Amniotic epithelial cell (primary cell): Measurements from ENCODE around the gene GTSE1.

Source experiments
- DNase-seq: peaks from one replicate; pipeline ENCODE4 v3.0.0-alpha.2; 2010; ENCODE audit warnings: low read depth

The GTSE1 gene

DNA sequence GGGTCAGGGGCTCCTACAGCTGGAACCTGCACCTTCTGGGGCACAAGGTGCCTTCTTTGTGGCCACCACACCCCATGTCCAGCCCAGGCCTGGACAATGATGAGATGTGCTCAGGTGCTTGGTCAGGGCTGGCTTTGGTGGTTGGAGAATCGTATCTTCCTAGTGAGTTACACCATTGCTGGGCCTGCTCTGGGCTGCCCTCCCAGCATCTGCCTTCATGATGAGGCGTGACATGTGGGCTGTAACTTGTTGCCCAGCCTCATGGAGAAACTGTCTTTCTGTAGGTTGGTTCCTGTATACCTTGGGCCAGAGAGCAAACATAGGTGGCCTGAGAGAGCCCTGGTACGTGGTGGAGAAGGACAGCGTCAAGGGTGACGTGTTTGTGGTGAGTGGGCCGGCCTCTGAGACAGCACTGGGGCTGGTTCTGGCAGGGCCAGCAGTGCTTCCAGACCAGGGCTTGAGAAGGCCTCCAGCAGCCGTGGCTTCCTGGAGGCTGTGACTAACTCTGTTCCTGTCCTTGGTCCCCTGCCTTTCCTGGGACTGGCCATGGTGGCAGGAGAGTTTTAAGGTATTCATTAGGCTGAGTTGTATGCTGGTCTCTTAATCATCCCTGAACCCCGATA, 56.9 kb downstream of the GTSE1 start:
- DNase-seq: peak; percentile 12

DNA sequence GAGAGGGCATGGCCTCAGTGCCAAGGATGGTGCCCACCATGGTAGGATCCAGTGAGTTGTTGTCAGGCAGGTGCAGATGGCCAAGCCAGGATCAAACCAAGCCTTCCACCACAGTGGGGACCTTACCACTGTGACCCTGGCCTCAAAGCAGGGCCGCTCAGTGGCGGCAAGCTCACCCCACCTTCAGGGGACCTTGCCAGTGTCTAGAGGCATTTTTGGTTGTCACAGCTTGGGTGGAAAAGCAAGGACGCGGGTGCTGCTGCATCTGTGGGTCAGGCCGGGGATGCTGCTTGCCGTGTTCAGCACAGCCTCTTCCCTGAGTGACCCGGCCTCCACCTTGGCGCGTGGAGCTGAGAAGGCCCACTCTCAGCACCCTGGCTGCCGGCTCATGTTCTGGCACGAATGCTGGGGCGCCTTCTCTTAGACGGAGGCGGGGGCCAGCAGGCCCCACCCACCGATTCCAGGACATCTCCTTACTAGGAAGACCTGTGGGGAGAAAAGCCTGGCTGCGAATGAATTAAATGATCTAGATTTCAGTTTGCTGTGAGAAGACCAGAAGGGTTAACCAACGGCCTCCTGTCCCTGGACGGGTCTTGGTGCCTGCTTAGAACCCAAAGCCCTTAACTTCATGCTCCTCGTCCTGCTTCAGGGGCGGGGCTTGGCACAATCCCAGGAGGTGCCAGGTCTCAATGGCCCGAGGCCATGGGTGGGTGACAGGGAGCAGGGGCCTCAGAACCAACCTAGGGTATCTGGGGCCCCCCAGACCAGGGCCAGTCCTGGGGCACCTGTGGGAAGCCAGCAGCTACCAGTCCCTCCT, 57.7 kb downstream of the GTSE1 start:
- no peak for DNase-seq

DNA sequence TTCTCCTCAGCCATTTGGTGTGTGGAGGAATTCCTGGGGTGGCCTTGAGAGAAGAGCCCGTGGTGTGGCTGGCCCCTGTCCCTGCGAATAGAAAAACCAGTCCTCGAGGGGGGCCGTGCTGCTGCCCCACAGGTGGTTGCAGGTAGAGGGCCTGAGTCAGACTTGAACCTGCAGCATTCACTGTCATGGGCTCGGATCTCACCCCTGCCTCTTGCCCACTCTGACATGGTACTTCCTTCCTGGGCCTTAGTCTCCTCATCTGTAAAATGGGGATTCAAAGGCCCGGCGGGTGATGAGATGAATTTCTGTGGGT, 58.3 kb downstream of the GTSE1 start:
- no peak for DNase-seq

DNA sequence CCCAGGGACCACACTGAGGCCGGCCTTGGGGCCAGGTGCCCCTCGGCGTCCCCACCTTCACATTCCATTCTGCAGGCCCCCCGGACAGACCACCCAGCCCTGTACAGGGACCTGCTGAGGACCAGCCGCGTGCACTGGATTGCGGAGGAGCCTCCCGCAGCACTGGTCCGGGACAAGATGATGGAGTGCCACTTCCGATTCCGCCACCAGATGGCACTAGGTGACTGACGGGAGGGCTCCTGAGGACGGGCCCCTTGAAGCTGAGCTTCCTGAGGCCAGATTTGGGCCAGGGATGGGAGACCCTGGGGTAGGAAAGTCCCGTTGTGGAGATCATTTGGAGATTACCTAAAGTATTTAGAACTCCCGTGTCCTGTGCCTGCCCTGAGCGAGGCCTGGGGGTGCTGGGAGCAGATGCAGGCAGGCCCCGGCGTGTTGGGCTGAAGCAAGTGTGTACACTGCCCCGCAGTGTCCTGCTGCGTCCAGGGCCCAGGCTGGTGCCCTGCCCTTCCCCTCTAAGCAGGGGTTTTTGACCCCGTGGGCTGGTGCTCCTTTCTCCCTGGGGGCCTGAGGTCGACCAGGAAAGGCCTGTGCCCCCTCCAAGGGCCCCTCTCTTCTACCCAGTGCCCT, 58.8 kb downstream of the GTSE1 start:
- peak; percentile 31 for DNase-seq

DNA sequence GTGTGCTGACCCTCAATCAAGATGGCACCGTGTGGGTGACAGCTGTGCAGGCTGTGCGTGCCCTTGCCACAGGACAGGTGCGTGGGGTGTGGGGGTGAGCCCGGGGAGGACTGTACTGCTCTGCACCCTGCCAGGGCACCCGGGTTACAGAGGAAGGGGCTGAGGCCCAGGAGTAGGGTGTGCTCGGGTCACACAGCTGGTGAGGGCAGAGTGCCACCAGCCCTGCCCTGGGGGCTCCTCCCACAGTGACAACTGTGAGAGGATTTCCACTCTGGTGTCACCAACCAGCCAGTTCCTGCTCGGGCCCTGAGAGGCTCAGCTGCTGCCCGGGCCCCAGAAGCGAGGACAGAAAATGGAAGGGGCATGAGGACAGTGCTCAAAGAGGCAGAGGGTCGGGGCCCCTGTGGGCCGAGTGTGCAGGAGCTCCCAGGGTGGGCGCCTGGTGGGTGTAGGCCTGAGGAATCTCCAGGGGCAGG, 59.4 kb downstream of the GTSE1 start:
- DNase-seq: no peak

DNA sequence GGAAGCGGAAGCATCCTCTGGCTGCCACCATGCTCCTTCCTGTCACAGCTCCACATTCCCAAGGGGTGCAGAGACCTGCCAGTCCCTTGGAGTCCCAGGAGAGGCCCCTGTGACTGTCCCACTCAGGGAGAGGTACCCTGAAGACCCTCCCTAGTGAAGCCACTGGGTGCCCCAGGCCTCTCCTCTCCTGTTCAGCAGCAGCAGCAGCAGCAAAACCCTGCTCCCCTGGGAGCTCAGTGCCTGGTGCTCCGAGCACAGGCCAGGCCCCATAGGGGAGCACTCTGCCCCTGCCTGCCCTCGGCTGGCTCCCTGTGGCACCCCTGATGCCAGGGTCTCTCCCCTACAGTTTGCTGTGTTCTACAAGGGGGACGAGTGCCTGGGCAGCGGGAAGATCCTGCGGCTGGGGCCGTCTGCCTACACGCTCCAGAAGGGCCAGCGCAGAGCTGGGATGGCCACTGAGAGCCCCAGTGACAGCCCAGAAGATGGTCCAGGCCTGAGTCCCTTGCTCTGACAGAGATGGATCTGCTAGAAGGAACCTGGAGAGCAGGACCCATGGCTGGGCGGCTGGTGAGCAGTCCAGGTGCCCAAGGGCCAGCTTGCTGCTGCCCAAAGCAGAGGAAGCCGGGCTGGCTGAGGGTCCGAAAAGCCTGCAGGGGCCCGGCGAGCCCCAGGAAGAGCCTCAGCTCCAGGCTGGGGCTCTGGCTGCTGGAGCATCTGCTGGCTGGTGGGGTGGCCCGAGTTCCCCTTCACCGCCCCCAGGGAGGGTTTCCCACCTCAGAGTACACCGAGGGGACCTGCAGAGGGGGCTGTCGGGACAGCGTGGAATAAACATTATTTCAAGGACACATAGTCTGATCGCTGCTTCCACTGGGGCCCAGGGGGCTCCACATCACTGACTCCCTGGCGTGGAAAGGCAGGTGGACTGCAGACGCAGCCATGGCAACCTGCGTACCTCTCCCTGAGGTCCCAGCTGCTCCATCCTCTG, 60.1 kb downstream of the GTSE1 start:
- DNase-seq: no peak

DNA sequence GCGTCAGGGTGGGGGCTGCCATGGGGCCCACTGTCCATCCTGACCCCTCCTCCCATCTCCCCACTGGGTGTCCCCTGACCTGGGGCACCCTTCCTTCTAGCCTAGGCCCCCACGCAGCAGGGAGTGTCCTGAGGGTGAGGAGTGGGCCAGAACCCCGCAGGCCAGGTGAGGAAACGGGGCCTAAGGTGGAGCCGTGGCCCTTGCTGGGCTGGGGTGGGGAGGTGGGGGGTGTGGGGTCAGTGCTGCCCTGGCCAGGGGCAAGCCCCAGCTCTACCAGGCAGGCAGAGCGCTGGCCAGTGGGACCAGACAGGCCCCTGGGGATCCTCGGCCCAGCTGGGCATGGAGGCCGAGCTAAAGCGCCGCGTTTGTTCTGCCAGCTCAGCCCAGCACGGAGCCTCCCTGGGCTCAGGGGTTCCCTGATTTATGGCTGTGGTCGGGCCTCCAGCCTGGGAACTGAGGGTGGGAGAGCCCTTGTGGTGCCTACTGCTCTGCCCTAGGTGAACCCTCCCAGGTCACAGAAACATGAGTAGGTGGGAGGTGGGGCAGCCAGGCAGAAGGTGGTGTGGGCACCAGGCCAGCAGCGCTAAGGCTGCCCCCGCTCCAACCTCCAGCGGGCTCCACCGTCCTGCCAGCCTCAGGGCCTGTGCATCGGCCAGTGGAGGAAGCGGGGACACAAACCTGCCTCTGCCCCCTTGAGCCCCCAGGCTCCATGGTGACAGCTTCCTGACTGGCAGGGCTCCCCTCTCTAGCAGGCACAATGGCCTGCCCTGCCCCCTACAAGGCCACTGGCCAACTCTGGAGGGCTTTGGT, 61.2 kb downstream of the GTSE1 start:
- DNase-seq: peak; percentile 7

DNA sequence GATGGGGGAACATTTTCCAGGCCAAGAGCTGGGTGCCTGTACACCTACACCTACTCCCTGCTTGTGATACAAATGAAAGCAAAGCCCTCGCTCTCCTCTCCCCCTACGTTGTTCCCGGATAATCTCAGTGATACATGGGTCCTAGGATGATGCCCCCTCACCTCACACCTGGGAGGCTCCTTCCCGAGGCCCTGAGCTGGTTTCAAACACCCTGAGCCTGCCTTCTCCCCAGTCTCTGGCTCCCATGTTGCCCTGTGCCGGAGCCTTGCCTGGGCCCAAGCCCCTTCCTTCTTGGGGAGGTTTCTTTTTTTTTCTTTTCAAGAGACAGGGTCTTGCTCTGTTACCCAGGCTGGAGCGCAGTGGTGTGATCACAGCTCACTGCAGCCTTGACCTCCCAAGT, 62.1 kb downstream of the GTSE1 start:
- DNase-seq: no peak

DNA sequence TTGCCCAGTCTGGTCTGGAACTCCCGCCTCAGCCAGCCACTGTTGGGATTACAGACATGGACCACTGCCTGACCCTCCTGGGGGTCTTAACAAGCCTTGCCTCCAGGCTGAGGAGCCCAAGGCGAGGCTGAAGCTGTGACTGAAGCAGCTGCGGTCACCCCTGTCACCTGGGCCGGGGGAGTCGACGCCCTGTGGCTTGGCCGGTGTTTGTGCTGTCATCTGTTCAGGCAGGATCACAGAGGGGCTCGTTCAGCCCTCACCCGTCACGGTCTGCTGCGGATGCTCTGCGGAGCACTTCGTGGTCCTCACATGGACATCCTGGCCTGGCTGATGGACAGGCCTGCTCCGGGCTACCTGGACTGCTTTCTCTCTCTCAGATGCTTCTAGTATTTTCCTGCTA, 62.7 kb downstream of the GTSE1 start:
- no peak for DNase-seq

DNA sequence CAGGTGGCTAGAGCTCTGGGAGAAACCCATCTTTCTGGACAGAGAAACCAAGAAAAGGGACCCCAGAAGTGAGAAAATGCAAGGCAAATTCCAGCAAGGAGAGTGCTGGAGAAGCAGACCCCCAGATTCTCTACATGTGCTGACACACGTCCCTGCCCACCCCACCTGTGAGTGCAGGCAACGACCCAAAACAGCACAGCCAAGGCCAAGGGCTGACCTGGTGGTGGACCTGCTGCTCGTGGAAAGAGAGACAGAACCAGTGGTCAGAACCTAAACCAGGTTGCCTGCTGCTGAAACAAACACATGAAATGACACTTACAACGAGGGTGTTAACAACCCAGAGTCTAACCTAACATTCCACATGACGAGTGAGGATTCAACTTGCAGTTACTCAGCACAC, 63.4 kb downstream of the GTSE1 start:
- no peak for DNase-seq

DNA sequence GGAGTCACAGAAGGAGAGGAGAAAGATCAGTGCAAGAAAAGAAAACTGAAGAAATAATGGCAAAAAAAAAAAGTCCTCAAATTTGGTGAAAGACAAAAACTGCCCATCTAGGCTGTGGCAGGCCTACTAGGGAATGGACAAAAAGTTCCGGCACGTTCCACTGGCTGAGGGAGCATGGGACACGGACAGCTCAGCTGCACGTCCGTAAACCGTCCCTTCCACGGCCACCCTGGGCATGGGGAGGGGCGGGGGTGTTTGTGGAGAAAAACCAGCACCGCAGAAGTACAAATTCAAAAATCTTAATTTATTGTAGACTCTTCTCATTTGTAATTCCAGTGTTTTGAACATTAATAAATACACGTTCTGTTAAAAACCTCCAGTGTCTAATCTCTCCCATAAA, 64.2 kb downstream of the GTSE1 start:
- DNase-seq: no peak

DNA sequence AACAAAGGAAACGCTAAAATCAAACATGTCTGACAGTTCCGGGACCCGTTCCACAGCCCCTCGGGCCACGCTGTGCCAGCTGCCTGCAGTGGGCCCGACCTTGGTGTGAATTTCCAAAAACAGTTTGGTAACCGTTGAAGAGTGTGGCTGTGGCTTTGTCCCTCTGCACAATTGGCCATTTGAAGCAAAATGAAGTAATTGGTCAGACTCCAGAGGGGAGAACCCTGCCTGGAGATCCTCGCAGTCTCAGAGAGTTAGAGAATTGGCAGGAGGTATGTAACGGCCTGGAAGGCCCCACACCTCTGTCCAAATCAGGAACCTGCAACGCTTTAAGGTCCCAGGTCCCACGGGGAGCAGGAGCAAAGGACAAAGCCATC, 65.1 kb downstream of the GTSE1 start:
- DNase-seq: no peak

DNA sequence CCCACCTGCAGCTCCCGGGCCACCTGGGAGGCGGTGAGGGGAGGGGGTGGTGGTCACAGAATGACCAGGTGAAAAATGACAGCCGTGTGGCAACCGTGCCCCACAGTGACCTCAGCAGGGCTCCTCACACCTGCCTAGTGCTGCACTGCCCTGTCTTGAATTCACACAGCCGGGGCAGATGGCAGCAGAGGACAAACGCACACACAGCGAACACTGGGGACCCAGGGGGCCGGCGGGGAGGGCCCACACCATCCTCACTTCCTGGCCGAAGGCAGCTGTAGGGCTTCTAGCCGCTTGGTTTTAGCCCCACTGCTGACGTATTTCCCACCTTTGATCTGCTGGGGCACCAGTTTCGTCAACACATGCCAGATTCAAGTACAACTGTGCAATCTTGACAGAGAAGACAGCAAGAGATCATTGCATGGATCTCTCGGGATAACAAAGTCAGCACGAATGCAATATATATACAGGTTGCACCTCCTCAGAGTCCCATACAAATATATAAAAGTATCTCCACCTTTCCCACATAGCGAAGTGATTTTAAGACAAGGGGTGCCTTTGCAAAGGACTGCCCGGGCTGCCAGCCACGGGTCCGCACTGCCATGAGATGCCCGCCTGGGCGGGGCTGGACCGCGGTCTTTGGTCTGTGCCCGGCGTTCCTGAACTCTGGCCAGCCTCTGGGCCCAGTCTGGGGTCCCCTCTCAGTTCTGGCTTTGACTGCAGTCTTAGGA, 65.7 kb downstream of the GTSE1 start:
- DNase-seq: no peak

DNA sequence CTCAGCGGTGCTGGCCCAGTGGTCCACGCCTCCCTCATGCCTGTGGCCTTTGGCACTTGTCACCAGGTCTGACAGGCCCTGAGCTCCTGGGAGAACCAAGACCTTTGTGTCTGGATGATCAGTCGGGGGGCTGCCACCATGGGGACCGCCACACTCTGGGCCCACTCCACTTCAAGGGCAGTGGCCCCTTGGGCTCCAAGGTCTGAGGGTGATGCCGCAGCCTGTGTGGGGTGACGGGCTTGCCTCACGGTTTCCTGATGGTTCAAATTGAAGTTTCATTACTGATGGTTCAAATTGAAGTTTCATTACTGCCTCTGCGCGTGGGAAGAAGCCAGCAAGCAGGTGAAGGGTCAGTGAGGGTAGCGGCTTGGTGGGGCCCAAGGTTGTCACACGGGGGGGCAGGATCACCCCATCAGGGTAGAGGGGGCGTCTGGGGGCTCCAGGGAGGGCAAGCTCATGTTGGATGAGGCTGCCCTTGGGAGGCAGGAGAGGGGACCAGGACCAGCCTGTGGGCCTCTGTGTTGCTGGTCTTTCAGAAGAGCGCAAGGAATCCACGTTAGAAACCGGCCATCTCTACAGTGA, 66.4 kb downstream of the GTSE1 start:
- DNase-seq: no peak

DNA sequence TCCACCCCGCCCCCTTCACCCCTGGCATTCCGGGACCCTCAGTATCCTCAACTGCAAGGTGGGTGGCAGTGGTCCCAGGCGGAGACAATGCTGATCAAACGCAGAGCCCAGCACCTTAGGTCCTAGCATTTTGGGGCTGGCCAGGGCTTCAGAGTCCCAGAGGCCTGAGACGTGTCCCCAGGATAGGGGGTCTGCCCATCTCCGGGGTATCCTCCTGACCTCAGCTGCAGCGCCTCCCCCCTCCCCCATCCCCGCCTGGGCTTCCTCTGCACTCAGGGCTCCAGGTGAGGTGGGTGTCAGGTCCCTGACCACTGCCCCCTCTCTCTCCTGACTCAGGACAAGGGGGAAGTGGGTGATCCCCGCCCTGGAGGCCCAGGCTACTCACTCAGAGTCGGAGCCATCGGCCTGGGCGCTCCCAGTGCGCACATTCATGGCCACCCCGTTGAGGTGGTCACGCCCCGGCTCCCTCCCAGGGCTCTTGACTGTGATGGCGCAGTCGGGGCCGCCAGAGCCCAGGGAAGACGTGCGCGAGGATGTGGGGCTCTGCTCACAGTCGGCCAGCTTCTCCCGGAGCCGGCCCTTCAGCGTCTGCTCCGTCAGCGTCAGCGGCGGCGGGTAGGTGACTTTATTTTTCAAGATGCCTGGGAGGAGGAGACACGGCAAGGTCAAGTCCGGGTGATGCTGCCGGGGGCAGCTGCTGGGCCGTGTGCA, 67.1 kb downstream of the GTSE1 start:
- no peak for DNase-seq

DNA sequence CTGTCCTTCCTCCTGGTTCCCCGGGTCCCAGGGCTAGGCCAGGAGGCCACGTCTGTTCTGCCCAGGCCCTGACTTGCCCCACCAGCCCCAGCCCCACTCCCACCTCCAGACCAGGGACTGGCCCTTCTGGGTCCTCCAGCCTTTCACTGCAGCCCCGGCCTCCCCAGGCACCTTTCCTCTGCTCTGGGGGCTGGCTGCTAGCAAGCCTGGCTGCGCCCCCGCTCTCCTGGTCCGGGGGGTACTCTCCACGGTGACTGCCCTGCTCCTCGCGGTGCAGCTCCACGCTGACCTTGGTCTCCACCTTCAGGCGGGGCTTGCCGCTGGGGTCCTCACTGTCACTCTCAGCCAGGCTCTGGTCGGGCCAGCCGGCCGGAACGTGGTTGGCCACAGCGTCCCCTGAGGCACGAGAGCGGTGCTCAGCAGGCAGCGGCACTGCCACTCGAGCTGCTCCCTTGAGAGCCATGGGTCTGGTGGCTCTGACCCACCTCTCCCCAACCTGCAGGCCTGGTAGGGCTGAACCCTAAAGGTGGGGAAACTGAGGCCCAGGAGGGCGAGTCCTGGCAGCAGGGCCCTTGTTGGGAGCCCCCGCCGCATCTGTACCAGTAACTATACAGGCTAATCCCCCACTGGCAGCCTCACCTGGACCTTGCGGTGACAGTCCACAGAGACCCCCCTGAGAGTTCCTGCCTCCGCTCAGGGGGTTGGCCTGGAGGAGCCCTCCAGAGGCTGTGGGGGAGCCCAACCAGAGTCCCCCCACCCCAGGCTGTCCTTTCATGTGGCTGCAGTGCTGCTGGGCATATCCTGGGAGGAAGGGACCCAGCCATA, 67.9 kb downstream of the GTSE1 start:
- no peak for DNase-seq

DNA sequence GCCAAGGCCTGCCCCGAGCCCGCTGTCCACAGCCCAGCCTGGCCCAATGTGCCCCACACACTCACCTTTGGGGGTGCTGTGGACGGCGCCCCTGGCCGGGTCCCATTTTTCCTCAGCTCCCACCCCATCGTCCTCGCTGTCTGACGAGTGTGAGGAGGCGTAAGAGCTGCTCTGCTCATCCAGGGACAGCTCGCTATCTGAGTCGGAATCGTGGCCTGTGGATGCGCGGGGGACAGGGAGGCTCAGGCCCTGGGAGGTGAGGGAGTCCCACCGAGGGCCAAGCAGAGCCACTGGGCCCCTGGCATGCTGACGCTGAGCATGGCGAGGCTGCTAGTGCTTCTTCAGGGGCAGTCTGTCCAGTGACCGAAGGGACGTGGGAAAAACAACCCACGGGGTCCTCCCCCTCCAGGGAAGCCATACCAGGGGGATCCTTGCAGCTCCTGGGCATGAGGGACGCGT, 68.5 kb downstream of the GTSE1 start:
- no peak for DNase-seq

DNA sequence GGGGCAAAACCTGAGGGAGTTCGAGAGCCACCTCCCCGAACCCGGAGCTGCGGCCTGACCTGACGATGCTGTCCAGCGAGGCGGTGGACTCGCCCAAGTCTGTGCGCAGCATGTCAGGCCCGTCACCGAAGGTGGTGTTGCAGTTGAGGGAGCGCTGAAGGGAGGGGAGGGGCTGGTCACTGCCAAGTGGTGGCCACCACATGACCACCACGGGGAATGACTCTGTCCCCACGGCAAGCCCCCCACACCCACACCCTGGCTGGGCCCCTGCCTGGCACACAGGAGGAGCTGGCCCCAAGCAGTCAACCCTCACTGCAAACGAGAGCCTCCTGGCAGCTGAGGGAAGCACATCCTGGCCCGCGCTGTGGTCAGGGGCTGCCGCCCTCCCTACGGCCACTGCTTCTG, 69.7 kb downstream of the GTSE1 start:
- no peak for DNase-seq
